ENCODE data around the gene NPAS2. TPM values are rescaled to one million over a fixed set of nuclear protein-coding genes. Genes with fewer than 3 reads are reported as not detected.

NPAS2 gene
- total RNA-seq, 8 experiments from 2014 or later = 1.6 to 35.0 (median 6.4) TPM

GRCh38 chr2:100902817-100903405 is 83.0 kb downstream of the NPAS2 start:
- WGBS, 10 experiments = 0 to 95% (median 73%) methylated on average over 1 to 5 of the region's 6 CpGs; no CpG with 5 or more reads in 1 of the 10 experiments
- Histone ChIP-seq H3K27ac (no peak overlapping the region), H3K4me3 (no peak overlapping the region), H3K4me1 (replicated peaks in 1 of 2) (no peaks in the 10 kb centered on the region)
- in situ Hi-C loops (cut with MboI; ENCODE audit: low pct_unique_long_range_greater_than_20kb in 2 of 9, low sequenced_read_pairs in 9 of 9, unreplicated experiment in 9 of 9) = no loop called here
- ATAC-seq (replicated peaks in 6 of 8) = peak in 7 of 8 experiments; percentile 42 to 87 (median 80)

DNA sequence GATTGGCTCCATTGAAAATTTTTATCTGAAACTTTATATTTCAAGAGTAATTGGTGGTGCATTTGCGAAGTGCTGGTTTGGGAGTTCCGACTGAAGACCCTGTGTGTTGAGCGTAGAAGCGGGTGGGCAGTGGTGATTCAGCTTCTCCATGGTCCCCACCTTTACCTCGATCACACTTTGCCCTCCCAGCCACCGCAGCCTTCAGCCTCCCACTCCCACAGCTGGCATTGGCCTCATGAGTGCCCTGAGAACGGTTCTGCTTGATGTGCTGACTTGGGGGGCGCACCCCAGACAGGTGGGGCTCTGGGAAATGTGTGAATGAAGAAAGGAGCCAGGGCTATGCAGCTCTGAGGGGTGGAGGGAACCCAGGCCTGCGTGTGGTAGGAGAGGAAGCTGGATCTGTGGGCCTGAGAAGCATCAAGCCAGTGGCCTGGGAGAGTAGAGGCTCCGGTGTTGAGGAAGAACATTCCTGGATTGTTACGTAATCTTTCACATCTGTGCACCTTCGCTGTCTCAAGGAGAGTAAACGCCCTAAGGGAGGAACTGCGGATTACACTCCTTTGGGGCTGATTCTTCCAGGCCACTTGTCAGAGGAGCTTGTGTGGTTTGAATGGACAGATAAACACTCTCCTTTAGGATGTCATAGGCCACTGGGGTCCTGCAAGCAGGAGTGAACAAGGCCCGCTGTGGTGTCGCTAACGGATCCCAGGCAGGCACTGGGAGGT is 83.8 kb downstream of the NPAS2 start:
- ATAC-seq (replicated peaks in 6 of 8) = peak in 3 of 8 experiments; percentile 13 to 27 (median 15)
- Histone ChIP-seq H3K27ac (no peak overlapping the region), H3K4me3 (no peak overlapping the region), H3K4me1 (replicated peaks in 1 of 2) (peaks cover 0 to 5% of the 10 kb centered on the region in 2 donors)
- in situ Hi-C loops (cut with MboI; ENCODE audit: low pct_unique_long_range_greater_than_20kb in 2 of 9, low sequenced_read_pairs in 9 of 9, unreplicated experiment in 9 of 9) = no loop called here
- 17 to 100% (median 79%) methylated on average over 1 to 13 of the region's 17 CpGs; no CpG with 5 or more reads in 2 of the 10 experiments for WGBS, 10 experiments

DNA sequence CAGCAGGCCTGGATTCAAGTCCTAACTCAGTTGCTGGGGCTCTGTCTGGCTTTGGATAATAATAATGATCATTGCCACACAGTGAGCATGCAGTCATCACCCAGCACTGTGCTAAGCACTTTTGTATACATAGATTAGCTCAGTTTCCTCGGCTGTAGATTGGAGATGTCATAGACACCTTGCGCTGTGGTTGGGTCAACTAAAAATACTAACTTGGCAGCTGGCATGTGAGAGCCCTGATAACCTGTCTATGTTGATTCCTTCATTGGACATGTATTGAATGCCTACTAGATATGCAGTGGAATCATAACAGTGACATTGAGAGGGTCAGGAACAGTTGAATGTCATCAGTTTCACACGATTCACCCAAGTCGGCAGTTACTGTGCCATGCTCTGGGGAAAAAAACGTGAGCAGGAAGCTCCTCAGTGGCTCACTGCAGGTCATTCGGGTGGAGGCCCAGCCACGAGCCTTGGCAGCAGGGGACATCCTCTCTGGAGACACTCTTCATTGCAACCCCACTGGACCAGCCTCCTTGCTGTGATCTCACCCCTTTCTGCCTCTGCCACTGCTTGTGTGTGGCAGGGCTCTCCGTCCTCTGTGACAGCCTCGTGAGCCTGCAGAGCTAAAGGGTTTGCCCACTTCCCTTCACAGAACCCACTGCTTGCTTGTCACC is 85.3 kb downstream of the NPAS2 start:
- Histone ChIP-seq H3K27ac (no peak overlapping the region), H3K4me3 (no peak overlapping the region), H3K4me1 (replicated peaks in 1 of 2) (peaks cover 8 to 17% of the 10 kb centered on the region in 2 donors)
- in situ Hi-C loops (cut with MboI; ENCODE audit: low pct_unique_long_range_greater_than_20kb in 2 of 9, low sequenced_read_pairs in 9 of 9, unreplicated experiment in 9 of 9) = no loop called here
- WGBS, 10 experiments = 17 to 100% (median 64%) methylated on average over 1 to 5 of the region's 9 CpGs; no CpG with 5 or more reads in 3 of the 10 experiments
- no peak for ATAC-seq (replicated peaks in 6 of 8)

DNA sequence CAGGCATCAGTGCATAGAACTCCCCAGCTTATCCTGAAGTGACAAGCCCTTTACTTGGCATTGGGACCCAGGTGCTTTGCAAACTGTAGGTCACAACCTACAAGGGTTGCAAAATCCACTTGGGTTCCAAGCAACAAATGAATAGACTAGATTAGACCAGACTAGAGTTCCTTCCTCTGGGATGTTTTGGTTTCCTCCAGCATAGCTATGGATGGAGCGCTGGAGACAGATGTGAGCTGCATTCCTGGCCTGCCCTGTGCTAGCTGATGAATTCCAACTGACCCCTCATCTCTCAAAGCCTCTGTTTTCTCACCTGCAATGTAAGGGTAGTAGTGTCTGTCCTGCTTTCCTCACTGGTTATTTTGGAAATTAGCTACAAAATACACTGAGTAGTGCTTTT is 86.2 kb downstream of the NPAS2 start:
- 100% methylated on average over 1 of the region's 1 CpG; no CpG with 5 or more reads in 8 of the 10 experiments for WGBS, 10 experiments
- peak in 3 of 8 experiments; percentile 2 to 54 (median 4) for ATAC-seq (replicated peaks in 6 of 8)
- in situ Hi-C loops (cut with MboI; ENCODE audit: low pct_unique_long_range_greater_than_20kb in 2 of 9, low sequenced_read_pairs in 9 of 9, unreplicated experiment in 9 of 9) = no loop called here
- Histone ChIP-seq H3K4me1 (replicated peaks in 1 of 2) (peaks cover 8 to 17% of the 10 kb centered on the region in 2 donors), H3K4me3 (no peak overlapping the region), H3K27ac (no peak overlapping the region)

- H3K4me3 ChIP-seq = no peak overlapping the region
- H3K4me1 ChIP-seq (replicated peaks in 1 of 2) = peaks cover 8 to 17% of the 10 kb centered on the region in 2 donors
- H3K27ac ChIP-seq = no peak overlapping the region
- 20 to 100% (median 96%) methylated on average over 1 to 5 of the region's 5 CpGs; no CpG with 5 or more reads in 1 of the 10 experiments for WGBS, 10 experiments
- no peak for ATAC-seq (replicated peaks in 6 of 8)
- in situ Hi-C loops (cut with MboI; ENCODE audit: low pct_unique_long_range_greater_than_20kb in 2 of 9, low sequenced_read_pairs in 9 of 9, unreplicated experiment in 9 of 9) = no loop called here
Measured at GRCh38 chr2:100906679-100907078, 86.7 kb downstream of the NPAS2 start.

DNA sequence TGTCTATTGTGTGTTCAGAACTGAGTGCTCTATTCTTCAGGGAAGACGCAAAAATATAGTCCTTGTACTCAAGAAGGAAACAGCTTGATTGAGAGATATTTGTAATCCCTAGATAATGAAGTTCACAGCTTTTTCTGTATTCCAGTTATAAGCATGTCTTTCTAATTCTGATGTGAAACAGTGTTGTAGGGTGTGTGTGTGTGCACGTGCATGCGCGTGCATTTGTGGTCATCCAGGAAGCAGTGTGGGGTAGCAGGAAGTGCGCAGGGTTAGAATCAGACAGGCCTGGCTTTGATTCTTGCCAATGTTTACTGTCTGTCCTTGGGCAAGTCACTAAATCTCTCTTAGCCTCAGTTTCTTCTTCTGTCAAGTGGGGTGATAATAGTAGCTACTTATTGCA is 87.9 kb downstream of the NPAS2 start:
- no peak for ATAC-seq (replicated peaks in 6 of 8)
- Histone ChIP-seq H3K27ac (no peak overlapping the region), H3K4me1 (replicated peaks in 1 of 2) (peaks cover 8 to 17% of the 10 kb centered on the region in 2 donors), H3K4me3 (no peak overlapping the region)
- in situ Hi-C loops (cut with MboI; ENCODE audit: low pct_unique_long_range_greater_than_20kb in 2 of 9, low sequenced_read_pairs in 9 of 9, unreplicated experiment in 9 of 9) = no loop called here
- 80 to 100% (median 83%) methylated on average over 3 to 5 of the region's 5 CpGs; no CpG with 5 or more reads in 6 of the 10 experiments for WGBS, 10 experiments

DNA sequence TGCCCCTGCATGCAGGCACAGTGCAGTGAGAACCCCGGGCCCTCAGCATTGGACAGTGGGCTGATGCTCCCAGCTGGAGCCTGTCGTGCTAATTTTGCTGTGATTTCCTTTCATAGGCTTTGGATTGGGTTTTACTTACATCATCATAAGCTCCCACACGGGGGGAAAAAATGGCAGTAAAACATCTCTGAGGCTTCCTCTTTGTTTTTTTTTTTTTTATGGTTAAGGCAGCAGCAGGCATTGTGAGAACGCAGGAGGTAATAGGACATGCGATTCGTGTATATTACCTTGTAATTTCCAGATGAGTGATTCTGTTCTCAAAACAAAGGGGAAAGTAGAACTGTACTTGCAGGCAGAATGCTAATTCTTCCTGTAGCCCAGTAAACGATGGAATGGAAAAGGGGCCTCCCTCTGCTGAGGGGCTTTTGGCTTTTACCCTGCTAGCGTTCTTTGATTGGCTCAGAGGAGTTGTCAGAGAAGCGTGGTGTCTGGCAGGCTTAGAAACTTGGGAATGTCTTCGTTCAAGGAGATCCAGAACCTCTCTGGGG is 89.7 kb downstream of the NPAS2 start:
- 20 to 73% (median 48%) methylated on average over 1 to 9 of the region's 10 CpGs for WGBS, 10 experiments
- H3K4me3 ChIP-seq = no peak overlapping the region
- peak overlapping the region; percentile 11 to 70 for H3K27ac ChIP-seq
- ATAC-seq (replicated peaks in 6 of 8) = peak in 5 of 8 experiments; percentile 81 to 97 (median 95)
- in situ Hi-C loops (cut with MboI; ENCODE audit: low pct_unique_long_range_greater_than_20kb in 2 of 9, low sequenced_read_pairs in 9 of 9, unreplicated experiment in 9 of 9) = no loop called here
- H3K4me1 ChIP-seq (replicated peaks in 1 of 2) = peaks cover 8 to 17% of the 10 kb centered on the region in 2 donors

DNA sequence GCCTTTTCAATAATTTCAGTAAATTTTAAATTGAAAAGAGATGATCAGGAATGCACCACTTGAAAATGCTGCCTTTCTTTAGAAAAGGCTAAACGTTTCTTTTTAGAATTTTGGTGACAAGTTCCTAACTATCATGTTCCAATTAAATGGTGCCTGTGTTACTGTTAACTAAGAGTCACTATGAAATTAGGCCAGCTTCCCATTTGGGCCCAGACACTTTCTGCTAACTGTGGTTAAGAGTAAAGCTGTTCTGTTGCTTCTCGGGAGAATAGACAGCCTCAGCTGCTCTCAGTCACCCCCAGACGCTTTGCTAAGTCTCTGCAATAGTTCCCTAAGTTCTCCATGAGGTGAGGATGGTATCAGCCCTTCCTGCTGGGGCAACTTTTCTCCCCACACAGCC is 90.2 kb downstream of the NPAS2 start:
- no peak for ATAC-seq (replicated peaks in 6 of 8)
- 17 to 100% (median 68%) methylated on average over 1 to 2 of the region's 3 CpGs; no CpG with 5 or more reads in 2 of the 10 experiments for WGBS, 10 experiments
- Histone ChIP-seq H3K4me1 (replicated peaks in 1 of 2) (peaks cover 8 to 17% of the 10 kb centered on the region in 2 donors), H3K27ac (peak overlapping the region in 1 of 2 donors; percentile 70), H3K4me3 (no peak overlapping the region)
- in situ Hi-C loops (cut with MboI; ENCODE audit: low pct_unique_long_range_greater_than_20kb in 2 of 9, low sequenced_read_pairs in 9 of 9, unreplicated experiment in 9 of 9) = no loop called here

DNA sequence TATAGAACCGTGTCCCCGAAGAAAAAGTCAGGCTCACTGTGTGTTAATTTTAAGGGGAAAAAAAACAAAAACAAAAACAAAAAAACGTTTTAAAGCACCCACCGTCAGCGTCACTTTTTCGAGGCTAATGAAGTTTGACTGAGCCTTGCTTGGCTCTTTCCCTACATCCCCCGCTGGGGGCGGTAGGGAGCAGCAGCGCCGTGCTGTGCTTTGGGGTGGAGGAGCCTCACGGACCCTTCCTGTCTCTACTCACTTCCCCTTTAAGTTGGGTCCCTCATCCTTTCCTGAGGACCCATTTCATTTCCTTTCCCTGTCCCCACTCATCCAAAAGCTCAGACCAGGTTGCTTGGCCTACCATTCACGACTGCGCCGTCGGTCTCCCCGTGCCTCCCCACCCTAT is 99.4 kb downstream of the NPAS2 start:
- in situ Hi-C loops (cut with MboI; ENCODE audit: low pct_unique_long_range_greater_than_20kb in 2 of 9, low sequenced_read_pairs in 9 of 9, unreplicated experiment in 9 of 9) = no loop called here
- peaks cover 1 to 7% of the 10 kb centered on the region in 2 donors for H3K4me1 ChIP-seq (replicated peaks in 1 of 2)
- no peak overlapping the region for H3K4me3 ChIP-seq
- 25 to 100% (median 51%) methylated on average over 1 to 16 of the region's 16 CpGs; no CpG with 5 or more reads in 2 of the 10 experiments for WGBS, 10 experiments
- H3K27ac ChIP-seq = no peak overlapping the region
- ATAC-seq (replicated peaks in 6 of 8) = no peak

DNA sequence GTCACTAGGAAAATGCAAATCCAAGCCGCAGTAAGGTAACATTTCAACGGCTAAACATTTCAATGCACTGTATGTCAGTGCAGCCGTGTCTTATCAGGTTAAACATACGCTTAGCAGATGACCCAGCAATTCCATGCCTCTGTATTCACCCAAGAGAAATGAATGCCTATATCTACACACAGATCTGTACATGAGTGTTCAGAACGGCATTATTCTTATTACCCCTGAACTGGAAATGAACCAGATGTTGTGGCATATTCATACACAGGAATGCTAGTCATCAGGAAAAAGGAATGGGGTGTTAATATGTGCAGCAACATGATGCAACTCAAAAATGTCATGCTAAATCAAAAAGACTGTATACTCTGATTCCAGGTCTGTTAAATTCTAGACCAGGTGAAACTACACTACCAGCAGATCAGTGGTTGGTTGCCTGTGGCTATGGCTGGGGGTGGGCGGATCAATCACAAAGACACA is 101.8 kb downstream of the NPAS2 start:
- peak in 4 of 8 experiments; percentile 56 to 97 (median 84) for ATAC-seq (replicated peaks in 6 of 8)
- H3K4me1 ChIP-seq (replicated peaks in 1 of 2) = peaks cover 9 to 16% of the 10 kb centered on the region in 2 donors
- H3K4me3 ChIP-seq = no peak overlapping the region
- no peak overlapping the region for H3K27ac ChIP-seq
- 42 to 100% (median 80%) methylated on average over 1 to 6 of the region's 6 CpGs; no CpG with 5 or more reads in 1 of the 10 experiments for WGBS, 10 experiments
- in situ Hi-C loops (cut with MboI; ENCODE audit: low pct_unique_long_range_greater_than_20kb in 2 of 9, low sequenced_read_pairs in 9 of 9, unreplicated experiment in 9 of 9) = no loop called here

GRCh38 chr2:100923461-100924060 is 103.6 kb downstream of the NPAS2 start:
- H3K4me3 ChIP-seq = no peak overlapping the region
- no peak overlapping the region for H3K27ac ChIP-seq
- ATAC-seq (replicated peaks in 6 of 8) = no peak
- H3K4me1 ChIP-seq (replicated peaks in 1 of 2) = peaks cover 9 to 16% of the 10 kb centered on the region in 2 donors
- in situ Hi-C loops (cut with MboI; ENCODE audit: low pct_unique_long_range_greater_than_20kb in 2 of 9, low sequenced_read_pairs in 9 of 9, unreplicated experiment in 9 of 9) = no loop called here
- 83 to 100% (median 90%) methylated on average over 1 to 9 of the region's 9 CpGs; no CpG with 5 or more reads in 4 of the 10 experiments for WGBS, 10 experiments

- ATAC-seq (replicated peaks in 6 of 8) = peak in 6 of 8 experiments; percentile 8 to 77 (median 42)
- no CpG with 5 or more reads among the region's 1 CpG for WGBS, 10 experiments
- Histone ChIP-seq H3K4me1 (replicated peaks in 1 of 2) (peaks cover 9 to 16% of the 10 kb centered on the region in 2 donors), H3K4me3 (no peak overlapping the region), H3K27ac (peak overlapping the region; percentile 54 to 56)
- in situ Hi-C loops (cut with MboI; ENCODE audit: low pct_unique_long_range_greater_than_20kb in 2 of 9, low sequenced_read_pairs in 9 of 9, unreplicated experiment in 9 of 9) = no loop called here
Measured at GRCh38 chr2:100924122-100924519, 104.2 kb downstream of the NPAS2 start.
